HG02885 (cell line): Measurements from ENCODE around the gene INTS13.
"Not testable (repeated sequence)": the region's sequence is repeated elsewhere in the genome, so short reads cannot be mapped to it uniquely, and the experiment has no call there.

ENCODE experiments used
- ATAC-seq: cut with Tn5 transposase; IDR thresholded peaks from one replicate; pipeline ENCODE4 v1.9.1; 2021; ENCODE audit warnings: mild to moderate bottlenecking; ENCODE audit not compliant: unreplicated experiment, poor library complexity

Gene INTS13

GRCh38 chr12:26936559-26937442, 980 bp downstream of the INTS13 start:
- ATAC-seq = no peak

DNA sequence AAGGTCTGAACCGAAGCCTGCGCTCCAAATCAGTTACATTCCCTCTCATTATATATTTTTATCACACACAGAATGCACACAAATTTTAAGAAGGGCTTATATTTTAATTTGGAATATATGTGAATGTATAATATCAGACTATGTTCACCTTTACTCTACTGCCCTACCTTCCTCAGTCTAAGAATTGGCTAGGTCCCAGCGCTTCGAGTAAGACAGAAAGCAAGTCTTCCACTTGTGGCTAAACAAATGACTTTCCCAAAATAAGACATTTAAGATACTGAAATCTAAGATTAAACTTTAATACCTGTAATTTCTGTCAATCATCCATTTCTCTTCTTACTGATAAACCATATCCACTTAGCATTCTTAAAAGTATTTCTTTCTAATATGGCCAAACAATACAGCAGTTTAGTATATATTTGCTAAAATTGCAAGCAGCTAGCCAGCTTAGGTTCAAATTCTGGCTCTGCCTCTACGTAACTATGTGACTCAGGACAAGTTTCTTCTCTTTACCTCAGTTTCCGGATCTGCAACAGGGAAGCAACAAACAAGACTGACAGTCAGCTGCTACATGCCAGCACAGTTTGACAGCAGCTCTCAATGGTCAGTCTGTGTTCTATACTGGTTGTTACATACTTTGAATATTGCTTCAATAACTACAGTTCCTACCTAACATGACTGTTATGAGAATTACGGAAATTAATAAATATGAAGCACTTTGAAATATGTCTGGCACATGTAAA, 2.0 kb downstream of the INTS13 start:
- ATAC-seq = no peak

DNA sequence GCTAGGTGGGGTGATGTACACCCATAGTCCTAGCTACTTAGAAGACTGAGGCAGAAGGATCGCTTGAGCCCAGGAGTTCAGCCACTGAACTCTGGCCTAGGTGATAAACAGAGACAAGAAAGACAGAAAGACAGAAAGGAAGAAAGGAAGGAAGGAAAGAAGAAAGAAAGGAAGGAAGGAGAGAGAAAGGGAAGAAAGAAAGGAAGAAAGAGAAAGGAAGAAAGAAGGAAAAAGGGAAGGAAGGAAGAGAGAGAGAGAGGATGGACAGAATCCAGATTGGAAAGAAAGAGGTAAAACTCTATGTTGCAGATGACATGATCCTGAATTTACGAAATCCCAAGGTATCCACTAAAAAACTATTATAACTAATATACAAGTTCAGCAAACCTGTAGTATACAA, 8.2 kb downstream of the INTS13 start:
- no peak for ATAC-seq

DNA sequence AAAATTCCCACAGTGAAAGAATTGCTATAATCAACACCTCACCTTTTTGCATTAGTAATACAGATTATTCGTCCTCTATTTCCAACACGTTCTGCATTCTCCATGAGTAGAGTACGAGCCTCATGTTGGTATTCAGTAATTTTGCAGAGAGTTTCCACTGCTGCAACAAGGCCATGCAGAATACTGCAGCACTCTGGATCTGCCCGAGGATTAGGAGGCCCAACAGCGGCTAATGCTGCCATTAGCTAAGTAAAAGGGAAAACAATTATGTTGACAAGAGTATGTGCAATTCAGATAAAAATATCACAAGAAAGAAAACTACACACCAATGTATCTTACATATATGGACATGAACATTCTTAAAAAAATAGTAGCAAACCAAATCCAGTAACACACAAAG, 9.1 kb downstream of the INTS13 start:
- ATAC-seq = no peak

GRCh38 chr12:26921886-26922285, 15.9 kb downstream of the INTS13 start:
- ATAC-seq = no peak

GRCh38 chr12:26919216-26919555, 18.6 kb downstream of the INTS13 start:
- no peak for ATAC-seq

GRCh38 chr12:26918321-26919215, 19.2 kb downstream of the INTS13 start:
- ATAC-seq = no peak

- no peak for ATAC-seq
Observed at GRCh38 chr12:26906704-26907103, 31.1 kb downstream of the INTS13 start.

DNA sequence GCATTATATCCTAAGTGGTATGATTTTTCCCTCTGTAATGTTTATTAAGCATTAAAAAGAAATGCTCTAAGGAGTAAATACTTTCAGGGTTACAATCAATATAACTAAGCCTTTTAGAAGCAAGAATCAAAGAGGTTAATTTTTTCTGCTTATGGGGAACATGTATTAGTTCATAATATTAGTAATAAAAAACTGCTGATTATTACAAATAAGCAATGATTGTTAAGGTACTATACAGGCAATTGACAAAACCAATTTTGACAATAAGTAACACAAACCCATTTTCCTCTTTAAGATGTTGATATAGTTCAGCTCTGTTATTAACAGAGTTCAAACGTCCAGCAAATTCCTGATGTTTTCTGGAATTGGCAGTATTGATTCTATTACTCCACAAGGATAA, 31.8 kb downstream of the INTS13 start:
- no peak for ATAC-seq

GRCh38 chr12:26903396-26903795, 34.4 kb downstream of the INTS13 start:
- not testable (repeated sequence) for ATAC-seq

DNA sequence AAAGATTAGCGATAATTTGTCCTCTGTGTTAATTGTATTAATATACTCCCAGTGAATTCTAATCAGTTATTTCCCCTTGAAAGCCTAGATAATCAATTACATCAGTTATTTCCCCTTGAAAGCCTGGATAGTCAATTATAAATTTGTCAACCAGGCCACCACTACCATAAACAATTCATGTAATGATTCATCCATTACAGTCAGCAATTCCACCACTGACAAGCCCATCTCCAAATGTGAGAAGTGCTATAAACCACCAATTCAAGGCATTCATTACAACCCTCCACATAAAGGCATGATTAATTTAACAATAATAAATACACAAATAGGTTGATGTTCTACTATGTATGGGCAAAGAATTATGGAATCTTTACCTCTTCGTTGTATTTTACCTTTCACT, 40.9 kb downstream of the INTS13 start:
- ATAC-seq = no peak

- ATAC-seq = no peak
Observed at GRCh38 chr12:26895672-26896071, 42.1 kb downstream of the INTS13 start.

DNA sequence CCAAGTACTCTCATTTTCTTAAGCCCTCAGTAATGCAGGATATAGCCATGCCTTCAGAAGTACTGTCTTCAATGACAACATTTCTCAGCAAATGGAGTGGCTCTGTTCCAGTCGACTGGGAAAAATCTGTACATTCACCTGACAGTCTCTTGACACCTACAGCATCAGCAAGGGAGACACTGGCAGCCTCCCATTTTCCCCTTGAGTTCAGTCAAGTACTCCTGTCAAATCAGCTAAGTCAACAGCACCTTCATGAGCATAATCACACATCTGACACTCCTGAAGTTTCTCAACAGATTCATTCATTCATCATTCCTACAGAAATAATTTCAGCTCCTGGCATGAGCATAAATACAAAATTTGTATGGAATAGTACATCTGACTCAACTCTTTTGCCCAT, 46.1 kb downstream of the INTS13 start:
- no peak for ATAC-seq

- no peak for ATAC-seq
Observed at GRCh38 chr12:26890784-26891183, 47.0 kb downstream of the INTS13 start.

- peak; percentile 87 for ATAC-seq
Observed at GRCh38 chr12:26884765-26885576, 52.8 kb downstream of the INTS13 start.

- no peak for ATAC-seq
Observed at GRCh38 chr12:26880625-26881024, 57.2 kb downstream of the INTS13 start.

- no peak for ATAC-seq
Observed at GRCh38 chr12:26878661-26879119, 59.1 kb downstream of the INTS13 start.

DNA sequence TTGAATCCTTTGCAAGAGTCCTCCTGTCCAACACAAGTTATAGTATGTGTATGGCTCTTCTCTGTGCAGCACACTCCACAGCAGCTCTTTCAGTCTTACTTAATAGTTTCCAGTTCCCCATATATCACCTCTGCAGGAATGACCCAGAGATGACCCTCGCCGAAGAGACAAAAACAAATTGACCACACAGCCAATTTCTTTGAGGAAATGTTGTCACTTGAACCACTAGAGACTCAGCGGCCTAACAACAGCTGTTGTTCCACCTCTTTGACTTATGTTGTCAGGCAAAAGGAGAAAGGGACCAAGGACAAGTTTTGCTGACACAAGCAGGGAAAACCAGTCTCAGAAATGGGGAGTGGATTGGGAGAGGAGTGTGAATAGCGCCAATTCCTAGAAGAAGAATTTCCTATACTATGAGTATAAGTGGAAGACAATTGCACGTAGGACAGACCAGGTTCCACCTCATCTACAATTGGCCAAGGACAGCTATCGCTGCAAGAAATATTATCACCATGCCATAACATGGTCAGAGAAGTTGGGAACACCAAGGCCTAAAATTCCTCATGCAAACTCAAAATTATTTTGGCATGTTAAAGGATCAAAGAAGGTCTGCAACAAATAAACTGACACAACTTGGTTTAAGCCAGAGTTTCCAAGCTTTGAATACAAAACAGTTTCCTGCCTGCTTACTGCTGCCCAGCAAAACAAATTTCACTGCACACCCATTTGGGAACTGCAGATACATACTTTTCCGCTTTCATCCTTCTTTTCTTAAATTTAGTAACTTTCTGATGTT, 63.1 kb downstream of the INTS13 start:
- ATAC-seq = peak; percentile 82

DNA sequence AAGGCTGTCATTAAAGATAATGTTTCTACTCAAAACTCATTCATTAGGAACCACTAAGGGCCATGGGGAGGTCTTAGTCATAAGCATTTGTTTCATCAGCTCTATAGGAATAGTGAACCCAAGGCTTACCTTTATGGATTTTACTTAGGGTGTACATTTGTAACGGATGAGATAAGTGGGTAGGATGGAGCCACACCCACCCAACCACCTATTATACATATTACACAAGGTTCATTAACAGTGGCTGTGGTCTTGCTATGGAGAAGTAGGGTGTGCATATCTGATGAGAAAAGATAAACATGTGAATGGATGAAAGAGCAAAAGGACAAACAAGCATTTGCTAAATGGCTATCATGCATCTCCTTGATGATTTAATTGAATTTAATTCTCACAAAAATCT, 65.2 kb downstream of the INTS13 start:
- ATAC-seq = no peak
